Parathyroid adenoma (tissue), 2 donors: Measurements from ENCODE around the gene LRP8.

Source experiments
- H2AFZ ChIP-seq: fragments of 300-600 bp; sonication (generic); one replicate; pipeline ENCODE4 v1.7.0; 2017; ENCODE audit warnings: antibody characterized with exemption, mild to moderate bottlenecking
- H3K27ac ChIP-seq: fragments of 300-600 bp; sonication (generic); one replicate; pipeline ENCODE4 v1.7.0; 2017
- H3K27me3 ChIP-seq: fragments of 300-600 bp; sonication (generic); one replicate; pipeline ENCODE4 v1.7.0; 2017; ENCODE audit warnings: low read length; ENCODE audit not compliant: control insufficient read depth, insufficient read depth
- H3K36me3 ChIP-seq: fragments of 300-600 bp; sonication (generic); one replicate; pipeline ENCODE4 v1.7.0; 2017; ENCODE audit warnings: low read length; ENCODE audit not compliant: control insufficient read depth, insufficient read depth
- H3K4me1 ChIP-seq: fragments of 300-600 bp; sonication (generic); one replicate; pipeline ENCODE4 v1.7.0; 2017; ENCODE audit warnings: control low read depth
- H3K4me2 ChIP-seq: fragments of 300-600 bp; sonication (generic); one replicate; pipeline ENCODE4 v1.7.0; 2017; ENCODE audit warnings: low read length
- H3K4me3 ChIP-seq: fragments of 300-600 bp; sonication (generic); one replicate; pipeline ENCODE4 v1.7.0; 2017; ENCODE audit warnings: low read depth, low read length
- H3K79me2 ChIP-seq: fragments of 300-600 bp; sonication (generic); one replicate; pipeline ENCODE4 v1.7.0; 2017; ENCODE audit warnings: control low read depth
- H3K9ac ChIP-seq: fragments of 300-600 bp; sonication (generic); one replicate; pipeline ENCODE4 v1.7.0; 2017; ENCODE audit warnings: mild to moderate bottlenecking
- H3K9me3 ChIP-seq: fragments of 300-600 bp; sonication (generic); one replicate; pipeline ENCODE4 v1.7.0; 2017; ENCODE audit warnings: low read length; ENCODE audit not compliant: control insufficient read depth
- TF ChIP-seq, protein P1 (sequence below): fragments of 300-600 bp; sonication (generic); IDR thresholded peaks from one replicate; pipeline ENCODE4 v1.7.0; 2017; ENCODE audit warnings: antibody characterized with exemption, mild to moderate bottlenecking
- donor health status: primary hyperparathyroidism.

The LRP8 gene

DNA sequence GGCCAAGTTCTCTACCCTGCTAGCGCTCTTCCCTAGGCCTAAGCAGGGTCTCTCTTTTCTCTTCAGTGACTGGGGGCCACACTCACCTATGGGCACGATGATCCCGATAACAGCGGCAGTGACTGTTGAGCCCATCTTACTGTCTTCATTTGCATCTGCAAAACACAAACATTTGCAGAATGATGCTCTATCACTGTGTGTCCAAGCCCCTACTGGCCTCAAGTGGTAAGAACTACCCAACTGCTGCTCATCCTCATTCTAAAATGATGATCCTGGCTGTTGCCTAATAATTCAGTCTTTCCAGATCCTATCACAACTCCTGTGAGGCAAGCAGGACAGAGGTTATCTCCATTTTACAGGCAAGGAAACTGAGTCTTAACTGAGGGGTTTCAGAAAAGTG lies 72.8 kb downstream of the LRP8 start:
- Histone ChIP-seq H3K9me3 (no peaks in the 10 kb centered on the region), H3K4me1 (no peaks in the 10 kb centered on the region), H3K4me3 (no peak overlapping the region), H3K4me2 (no peak overlapping the region), H3K27me3 (no peaks in the 10 kb centered on the region), H3K79me2 (no peaks in the 10 kb centered on the region), H3K9ac (no peak overlapping the region), H3K36me3 (no peaks in the 10 kb centered on the region), H2AFZ (no peak overlapping the region), H3K27ac (no peak overlapping the region)
- TF ChIP-seq, protein P1, sequence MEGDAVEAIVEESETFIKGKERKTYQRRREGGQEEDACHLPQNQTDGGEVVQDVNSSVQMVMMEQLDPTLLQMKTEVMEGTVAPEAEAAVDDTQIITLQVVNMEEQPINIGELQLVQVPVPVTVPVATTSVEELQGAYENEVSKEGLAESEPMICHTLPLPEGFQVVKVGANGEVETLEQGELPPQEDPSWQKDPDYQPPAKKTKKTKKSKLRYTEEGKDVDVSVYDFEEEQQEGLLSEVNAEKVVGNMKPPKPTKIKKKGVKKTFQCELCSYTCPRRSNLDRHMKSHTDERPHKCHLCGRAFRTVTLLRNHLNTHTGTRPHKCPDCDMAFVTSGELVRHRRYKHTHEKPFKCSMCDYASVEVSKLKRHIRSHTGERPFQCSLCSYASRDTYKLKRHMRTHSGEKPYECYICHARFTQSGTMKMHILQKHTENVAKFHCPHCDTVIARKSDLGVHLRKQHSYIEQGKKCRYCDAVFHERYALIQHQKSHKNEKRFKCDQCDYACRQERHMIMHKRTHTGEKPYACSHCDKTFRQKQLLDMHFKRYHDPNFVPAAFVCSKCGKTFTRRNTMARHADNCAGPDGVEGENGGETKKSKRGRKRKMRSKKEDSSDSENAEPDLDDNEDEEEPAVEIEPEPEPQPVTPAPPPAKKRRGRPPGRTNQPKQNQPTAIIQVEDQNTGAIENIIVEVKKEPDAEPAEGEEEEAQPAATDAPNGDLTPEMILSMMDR: no peak

DNA sequence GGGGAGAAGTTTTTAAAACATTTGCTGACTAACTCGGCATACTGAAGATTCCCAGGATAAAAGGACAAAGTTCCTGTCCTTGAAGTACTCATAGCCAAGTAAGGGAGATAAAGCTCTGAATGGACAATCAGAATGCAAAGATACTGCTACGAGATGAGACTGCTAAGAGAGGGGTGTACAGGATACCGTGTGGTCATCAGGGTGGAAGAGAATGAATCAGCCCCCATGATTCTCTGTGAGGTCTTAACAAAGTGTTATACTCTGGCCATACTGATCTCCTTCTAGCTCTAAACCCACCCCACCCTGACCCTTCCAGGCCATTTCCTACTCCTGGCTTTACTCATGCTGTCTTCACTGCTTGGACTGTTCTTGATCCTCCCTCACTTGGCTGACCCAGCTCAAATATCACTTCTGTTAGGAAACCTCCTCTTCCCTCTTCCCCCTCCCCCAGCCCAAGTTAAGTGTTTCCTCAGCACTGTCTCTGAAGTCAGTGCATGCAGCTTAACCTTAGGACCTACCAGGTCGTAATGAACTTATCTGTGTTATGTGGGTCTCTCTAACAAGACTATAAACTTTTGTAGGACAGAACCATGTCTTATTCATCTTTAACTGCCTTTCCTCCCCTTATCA lies 73.7 kb downstream of the LRP8 start:
- no peak overlapping the region for H2AFZ ChIP-seq
- H3K4me2 ChIP-seq: no peak overlapping the region
- H3K4me1 ChIP-seq: no peaks in the 10 kb centered on the region
- H3K4me3 ChIP-seq: no peak overlapping the region
- TF ChIP-seq, protein P1: no peak
- H3K9ac ChIP-seq: no peak overlapping the region
- no peaks in the 10 kb centered on the region for H3K27me3 ChIP-seq
- no peaks in the 10 kb centered on the region for H3K9me3 ChIP-seq
- no peak overlapping the region for H3K27ac ChIP-seq
- no peaks in the 10 kb centered on the region for H3K79me2 ChIP-seq
- H3K36me3 ChIP-seq: no peaks in the 10 kb centered on the region

DNA sequence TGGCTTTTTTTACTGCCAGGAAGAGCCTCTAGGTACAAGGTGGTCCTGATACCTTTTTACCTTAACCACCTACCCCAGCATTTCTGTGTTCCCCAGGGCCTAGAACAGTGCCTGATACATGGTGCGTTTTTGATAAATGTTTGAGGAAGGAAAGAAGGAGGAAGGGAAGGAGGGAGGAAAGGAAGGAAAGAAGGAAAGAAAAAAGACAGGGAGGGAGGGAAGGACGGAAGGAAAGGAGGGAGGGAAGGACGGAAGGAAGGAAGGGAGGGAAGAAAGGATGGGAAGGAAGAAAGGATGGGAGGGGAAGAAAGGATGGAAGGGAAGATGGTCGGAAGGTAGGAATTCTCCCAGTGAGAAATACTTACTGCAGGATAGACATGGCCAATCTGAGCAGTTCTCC lies 77.5 kb downstream of the LRP8 start:
- Histone ChIP-seq H3K9me3 (no peaks in the 10 kb centered on the region), H3K4me3 (no peak overlapping the region), H3K27me3 (no peaks in the 10 kb centered on the region), H3K4me2 (no peak overlapping the region), H3K36me3 (no peaks in the 10 kb centered on the region), H3K27ac (no peak overlapping the region), H3K9ac (no peak overlapping the region), H3K4me1 (no peaks in the 10 kb centered on the region), H3K79me2 (no peaks in the 10 kb centered on the region), H2AFZ (no peak overlapping the region)
- TF ChIP-seq, protein P1: no peak

- TF ChIP-seq, protein P1: no peak
- Histone ChIP-seq H3K27ac (no peak overlapping the region), H3K9ac (no peak overlapping the region), H3K79me2 (no peaks in the 10 kb centered on the region), H2AFZ (no peak overlapping the region), H3K4me3 (no peak overlapping the region), H3K27me3 (no peaks in the 10 kb centered on the region), H3K4me1 (no peaks in the 10 kb centered on the region), H3K9me3 (no peaks in the 10 kb centered on the region), H3K4me2 (no peak overlapping the region), H3K36me3 (no peaks in the 10 kb centered on the region)
Measured at GRCh38 chr1:53249706-53250105, 78.2 kb downstream of the LRP8 start.
